SK-N-SH (cell line): ENCODE data around the gene LIN52.

Experiments used
- CHD2 ChIP-seq: fragments of 150-350 bp; IDR thresholded peaks from 2 replicates; pipeline ENCODE4 v1.6.1; 2018; ENCODE audit warnings: low read length; ENCODE audit not compliant: partially characterized antibody
- CTCF ChIP-seq: fragments of 200-600 bp; sonication (generic); IDR thresholded peaks from 2 replicates; pipeline ENCODE4 v1.6.1; 2017; ENCODE audit warnings: antibody characterized with exemption, mild to moderate bottlenecking, moderate library complexity
- EZH2phosphoT487 ChIP-seq: fragments of 200-600 bp; sonication (generic); IDR thresholded peaks from 2 replicates; pipeline ENCODE4 v1.6.1; 2017; ENCODE audit warnings: low read depth, mixed run types, mild to moderate bottlenecking, antibody characterized with exemption, moderate library complexity, borderline replicate concordance
- FOXJ3 ChIP-seq: sonication (generic); formaldehyde crosslinking; IDR thresholded peaks from 2 replicates; pipeline ENCODE4 v1.5.1; 2020; ENCODE audit warnings: mild to moderate bottlenecking, missing genetic modification reagents
- GATA2 ChIP-seq: sonication (generic); formaldehyde crosslinking; IDR thresholded peaks from 2 replicates; pipeline ENCODE4 v1.5.0; 2020; ENCODE audit warnings: mild to moderate bottlenecking, missing genetic modification reagents
- MXI1 ChIP-seq: IDR thresholded peaks from 2 replicates; pipeline ENCODE4 v1.6.1; 2012; ENCODE audit warnings: mild to moderate bottlenecking, low read depth, low read length, improper control_type of control experiment
- NFIC ChIP-seq: IDR thresholded peaks from 2 replicates; pipeline ENCODE4 v1.4.0; 2012; ENCODE audit warnings: borderline replicate concordance
- RAD21 ChIP-seq: IDR thresholded peaks from 2 replicates; pipeline ENCODE4 v1.6.1; 2012; ENCODE audit warnings: mild to moderate bottlenecking, low read length
- TCF12 ChIP-seq: IDR thresholded peaks from 2 replicates; pipeline ENCODE4 v1.4.0; 2012
- YY1 ChIP-seq: IDR thresholded peaks from 2 replicates; pipeline ENCODE4 v1.4.0; 2012; ENCODE audit warnings: low read depth, mild to moderate bottlenecking
- TF ChIP-seq, protein P1 (sequence below): fragments of 150-350 bp; IDR thresholded peaks from 2 replicates; pipeline ENCODE4 v1.6.1; 2017; ENCODE audit warnings: antibody characterized with exemption, low read length, low read depth, borderline replicate concordance
- TF ChIP-seq, protein P2 (sequence below): IDR thresholded peaks from 2 replicates; pipeline ENCODE4 v1.4.0; 2012; ENCODE audit warnings: low read depth

GRCh38 chr14:74216671-74217070 is 131.9 kb downstream of the LIN52 start:
- TF ChIP-seq CTCF (no peak), YY1 (no peak), GATA2 (CRISPR knock-in tag) (no peak), EZH2phosphoT487 (no peak), CHD2 (no peak), RAD21 (no peak), NFIC (no peak), MXI1 (no peak), TCF12 (no peak), FOXJ3 (CRISPR knock-in tag) (no peak)
- TF ChIP-seq, protein P1, sequence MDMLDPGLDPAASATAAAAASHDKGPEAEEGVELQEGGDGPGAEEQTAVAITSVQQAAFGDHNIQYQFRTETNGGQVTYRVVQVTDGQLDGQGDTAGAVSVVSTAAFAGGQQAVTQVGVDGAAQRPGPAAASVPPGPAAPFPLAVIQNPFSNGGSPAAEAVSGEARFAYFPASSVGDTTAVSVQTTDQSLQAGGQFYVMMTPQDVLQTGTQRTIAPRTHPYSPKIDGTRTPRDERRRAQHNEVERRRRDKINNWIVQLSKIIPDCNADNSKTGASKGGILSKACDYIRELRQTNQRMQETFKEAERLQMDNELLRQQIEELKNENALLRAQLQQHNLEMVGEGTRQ, result no peak
- TF ChIP-seq, protein P2, sequence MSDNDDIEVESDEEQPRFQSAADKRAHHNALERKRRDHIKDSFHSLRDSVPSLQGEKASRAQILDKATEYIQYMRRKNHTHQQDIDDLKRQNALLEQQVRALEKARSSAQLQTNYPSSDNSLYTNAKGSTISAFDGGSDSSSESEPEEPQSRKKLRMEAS, result no peak
